Left lung (tissue), 10 donors: ENCODE results near the gene ADAM12. TPM values are rescaled to one million over a fixed set of nuclear protein-coding genes. Genes with fewer than 3 reads are reported as not detected.

ENCODE experiments used
- ATAC-seq: fragments of 200-7000 bp; cut with Tn5 transposase; one replicate; pipeline ENCODE4 v1.9.1; 2020; ENCODE audit warnings: moderate library complexity
- DNase-seq, 4 donors: peaks; one replicate each; pipeline ENCODE4 v3.0.0-alpha.2; 2013 to 2020
- H3K27ac ChIP-seq, 2 donors: fragments of 200-600 bp; sonication (generic) in 1 of 2; one replicate each; pipeline versions ENCODE4 v1.5.0 to v1.8.0; 2020 to 2021
- H3K27me3 ChIP-seq, 2 donors: fragments of 200-600 bp; sonication (generic) in 1 of 2; one replicate each; pipeline versions ENCODE4 v1.5.0 to v1.8.0; 2020 to 2021
- H3K36me3 ChIP-seq, 2 donors: fragments of 200-600 bp; sonication (generic) in 1 of 2; one replicate each; pipeline versions ENCODE4 v1.5.0 to v1.8.0; 2020 to 2021
- H3K4me1 ChIP-seq, 2 donors: fragments of 200-600 bp; one replicate each; pipeline ENCODE4 v1.8.0; 2021
- H3K4me3 ChIP-seq, 2 donors: fragments of 200-600 bp; sonication (generic) in 1 of 2; one replicate each; pipeline versions ENCODE4 v1.5.0 to v1.8.0; 2020 to 2021; ENCODE audit warnings: mild to moderate bottlenecking in 1 of 2
- H3K9me3 ChIP-seq, 2 donors: fragments of 200-600 bp; sonication (generic) in 1 of 2; one replicate each; pipeline versions ENCODE4 v1.5.0 to v1.8.0; 2020 to 2021
- intact Hi-C, 2 donors: fragments of 100-400 bp; cut with DNase I; formaldehyde crosslinking; loops; one replicate each; pipeline versions ENCODE4 v1.11.2 to v1.14.2; 2022
- polyA plus RNA-seq, 6 donors: library from polyadenylated mRNA; unstranded; fragments of 120-200 nt; gene quantifications; one replicate each; pipeline ENCODE4 v1.2.1, GENCODE V29; 2013; ENCODE audit not compliant: insufficient read length in 6 of 6
- total RNA-seq, 2 donors: library from RNA; stranded (reverse); fragmentation: NEBNext Ultra II Directional; extraction: Animal tissue kit (Norgen Biotek cat#: 25700); gene quantifications; one replicate each; pipeline ENCODE4 v1.2.1, GENCODE V29; 2021
- TF ChIP-seq, protein P1 (sequence below), 2 donors: fragments of 200-600 bp; sonication (generic) in 1 of 2; IDR thresholded peaks; one replicate each; pipeline versions ENCODE4 v1.5.0 to v1.8.0; 2021; ENCODE audit warnings: antibody characterized with exemption in 2 of 2
- donor health status: DM: no; HTN: yes; CAD: no.
- donor health status: DM: no; HTN: no; CAD: no.

The ADAM12 gene
- total and polyA plus RNA-seq, 8 donors, result 2.6 to 22.4 (median 10.7) TPM

DNA sequence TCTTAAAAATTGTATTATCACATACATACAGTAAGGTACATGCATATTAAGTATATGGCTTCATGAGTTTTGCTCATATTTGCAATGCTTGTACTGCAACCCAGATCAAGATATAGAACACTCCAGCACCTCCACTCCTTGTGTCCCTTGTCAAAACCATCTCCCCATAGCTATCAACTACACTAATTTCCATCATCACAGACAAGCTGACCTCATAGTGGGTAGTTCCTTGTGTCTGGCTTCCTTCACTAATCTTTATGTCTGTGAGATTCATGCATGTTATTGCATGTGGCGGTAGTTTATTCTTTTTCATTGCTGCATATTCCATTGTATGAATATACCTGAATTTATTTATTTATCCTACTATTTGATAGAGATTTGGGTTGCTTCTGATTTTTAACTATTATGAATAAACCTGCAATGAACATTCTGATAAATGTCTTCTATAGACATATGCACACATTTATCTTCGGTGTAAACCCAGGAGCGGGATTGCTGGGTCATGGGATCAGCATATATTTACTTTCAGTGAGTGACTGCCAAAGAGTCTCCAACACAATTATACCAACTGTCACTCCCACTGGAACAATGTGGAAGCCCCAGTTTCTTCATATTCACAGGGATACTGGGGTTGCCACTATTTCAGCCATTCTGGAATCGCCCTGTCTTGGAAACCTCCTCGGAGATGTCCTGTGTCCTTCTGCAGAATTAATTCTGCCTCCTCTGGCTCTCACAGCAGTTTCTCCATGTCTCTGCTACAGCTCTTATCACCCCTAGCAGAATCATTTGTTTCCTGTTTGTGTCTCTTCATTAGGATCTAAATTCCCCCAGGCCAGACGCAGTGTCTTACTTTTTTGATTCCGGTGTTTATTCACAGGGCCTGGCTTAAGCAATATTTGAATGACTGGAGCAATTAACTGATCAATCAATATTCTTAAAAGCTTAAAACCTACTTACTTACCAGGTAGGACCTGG lies 14.7 kb upstream of the ADAM12 start:
- Histone ChIP-seq H3K4me3 (no peak overlapping the region), H3K36me3 (no peaks in the 10 kb centered on the region), H3K27me3 (no peaks in the 10 kb centered on the region), H3K27ac (no peak overlapping the region), H3K4me1 (no peaks in the 10 kb centered on the region), H3K9me3 (no peaks in the 10 kb centered on the region)
- no peak for DNase-seq
- TF ChIP-seq, protein P1, sequence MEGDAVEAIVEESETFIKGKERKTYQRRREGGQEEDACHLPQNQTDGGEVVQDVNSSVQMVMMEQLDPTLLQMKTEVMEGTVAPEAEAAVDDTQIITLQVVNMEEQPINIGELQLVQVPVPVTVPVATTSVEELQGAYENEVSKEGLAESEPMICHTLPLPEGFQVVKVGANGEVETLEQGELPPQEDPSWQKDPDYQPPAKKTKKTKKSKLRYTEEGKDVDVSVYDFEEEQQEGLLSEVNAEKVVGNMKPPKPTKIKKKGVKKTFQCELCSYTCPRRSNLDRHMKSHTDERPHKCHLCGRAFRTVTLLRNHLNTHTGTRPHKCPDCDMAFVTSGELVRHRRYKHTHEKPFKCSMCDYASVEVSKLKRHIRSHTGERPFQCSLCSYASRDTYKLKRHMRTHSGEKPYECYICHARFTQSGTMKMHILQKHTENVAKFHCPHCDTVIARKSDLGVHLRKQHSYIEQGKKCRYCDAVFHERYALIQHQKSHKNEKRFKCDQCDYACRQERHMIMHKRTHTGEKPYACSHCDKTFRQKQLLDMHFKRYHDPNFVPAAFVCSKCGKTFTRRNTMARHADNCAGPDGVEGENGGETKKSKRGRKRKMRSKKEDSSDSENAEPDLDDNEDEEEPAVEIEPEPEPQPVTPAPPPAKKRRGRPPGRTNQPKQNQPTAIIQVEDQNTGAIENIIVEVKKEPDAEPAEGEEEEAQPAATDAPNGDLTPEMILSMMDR (IDR thresholded peaks at IDR 0.05), result no peak
- intact Hi-C loops, result no loop called here
- no peak for ATAC-seq

DNA sequence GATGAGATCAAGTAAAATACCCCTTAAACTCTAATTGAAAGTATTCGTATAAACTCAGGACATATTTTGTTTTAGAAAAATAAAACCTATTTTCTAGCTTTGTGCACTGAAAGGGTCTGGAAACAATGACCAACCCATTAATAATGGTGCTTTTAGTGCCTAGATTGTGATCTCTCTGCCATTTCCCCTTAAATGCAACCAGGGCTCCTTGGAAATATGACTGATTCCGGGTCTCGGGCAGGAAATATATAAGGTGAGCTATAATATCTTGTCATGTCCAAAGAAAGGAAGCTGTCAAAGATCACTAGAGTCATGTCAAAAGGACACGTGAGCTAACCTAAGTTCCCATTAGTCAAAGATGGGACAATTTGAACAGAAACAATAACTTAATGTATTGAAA lies 12.4 kb upstream of the ADAM12 start:
- no peaks in the 10 kb centered on the region for H3K4me1 ChIP-seq
- intact Hi-C loops, result no loop called here
- no peaks in the 10 kb centered on the region for H3K36me3 ChIP-seq
- no peaks in the 10 kb centered on the region for H3K27me3 ChIP-seq
- H3K27ac ChIP-seq, result no peak overlapping the region
- DNase-seq, result no peak
- no peak for ATAC-seq
- no peaks in the 10 kb centered on the region for H3K9me3 ChIP-seq
- TF ChIP-seq, protein P1 (IDR thresholded peaks at IDR 0.05), result no peak
- no peak overlapping the region for H3K4me3 ChIP-seq

DNA sequence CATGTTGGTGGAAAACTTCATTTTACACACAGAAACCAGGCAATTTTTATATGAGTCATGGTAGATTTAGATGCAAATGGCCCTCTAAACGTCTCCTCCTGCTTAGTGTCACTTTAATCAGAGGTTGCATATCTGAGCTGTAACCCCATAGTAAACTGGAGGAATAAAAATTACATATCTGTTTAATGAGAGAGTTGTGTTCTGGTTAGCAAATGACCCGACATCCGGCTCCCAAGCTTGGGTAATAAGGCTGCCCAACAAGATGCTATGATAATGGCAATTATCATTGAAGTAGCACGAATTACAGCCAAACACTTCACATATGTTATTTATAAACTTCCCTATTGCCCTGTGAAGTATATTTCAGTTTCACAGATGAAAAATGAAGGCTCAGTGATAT lies 10.6 kb upstream of the ADAM12 start:
- Histone ChIP-seq H3K4me1 (no peaks in the 10 kb centered on the region), H3K27ac (no peak overlapping the region), H3K36me3 (no peaks in the 10 kb centered on the region), H3K9me3 (no peaks in the 10 kb centered on the region), H3K27me3 (no peaks in the 10 kb centered on the region), H3K4me3 (no peak overlapping the region)
- intact Hi-C loops, result no loop called here
- ATAC-seq, result no peak
- no peak for DNase-seq
- TF ChIP-seq, protein P1 (IDR thresholded peaks at IDR 0.05), result no peak

DNA sequence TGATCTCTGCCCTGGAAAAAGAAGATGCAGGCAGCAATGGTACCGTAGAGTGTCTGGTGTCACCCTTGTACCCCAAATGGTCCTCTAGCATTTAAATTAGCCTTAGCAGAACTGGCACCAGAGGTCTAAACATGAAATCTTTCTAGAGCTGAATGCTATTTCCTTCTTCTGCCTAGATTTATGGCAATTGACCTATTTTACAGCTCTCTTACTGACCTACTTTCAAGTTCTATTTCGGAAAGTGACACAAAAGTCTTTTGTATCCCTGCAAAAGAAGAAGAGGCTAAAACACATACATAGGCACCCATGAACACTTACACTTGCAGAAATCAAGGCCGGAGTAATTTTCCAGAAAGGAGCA lies 10.1 kb upstream of the ADAM12 start:
- no peaks in the 10 kb centered on the region for H3K27me3 ChIP-seq
- H3K9me3 ChIP-seq, result no peaks in the 10 kb centered on the region
- no peak for DNase-seq
- no peak overlapping the region for H3K4me3 ChIP-seq
- H3K36me3 ChIP-seq, result no peaks in the 10 kb centered on the region
- no peaks in the 10 kb centered on the region for H3K4me1 ChIP-seq
- H3K27ac ChIP-seq, result no peak overlapping the region
- intact Hi-C loops, result no loop called here
- ATAC-seq, result no peak
- TF ChIP-seq, protein P1 (IDR thresholded peaks at IDR 0.05), result no peak

DNA sequence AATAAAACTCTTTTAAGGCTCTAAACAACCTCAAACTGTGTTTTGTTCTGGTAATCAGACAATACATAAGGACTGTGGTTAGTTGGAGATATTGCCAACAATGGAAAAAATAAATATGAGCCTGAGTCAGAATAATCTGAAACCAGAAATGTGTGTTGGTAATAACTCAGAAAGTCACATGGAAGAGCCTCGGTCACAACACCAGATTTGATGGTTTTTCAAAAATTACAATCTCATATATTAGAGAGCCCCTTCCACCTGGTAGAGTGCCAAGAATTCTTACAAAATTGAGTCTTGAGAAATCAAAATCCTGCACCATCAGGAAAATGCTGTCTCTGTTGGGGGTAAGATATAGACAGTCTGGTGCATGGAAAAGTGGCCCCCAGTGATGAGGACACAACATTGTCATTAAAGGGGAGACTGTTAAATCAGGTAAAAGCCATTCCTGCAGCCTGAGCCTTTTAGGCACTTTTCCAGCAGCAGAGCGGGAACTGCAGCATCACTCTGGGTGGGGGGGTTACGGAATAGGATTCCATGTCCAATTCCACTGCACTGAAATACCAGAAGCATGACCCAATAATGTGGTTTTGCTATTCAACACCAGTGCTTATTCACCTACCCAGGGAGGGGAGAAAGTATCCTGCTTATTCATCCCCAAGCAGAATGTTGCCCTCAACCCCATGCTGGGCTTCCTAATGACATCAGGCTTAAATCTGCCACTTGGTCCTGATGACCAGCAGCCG lies 9.5 kb upstream of the ADAM12 start:
- ATAC-seq (peak; percentile 57), DNase-seq (peak in 1 of 4 donors; percentile 37)
- Histone ChIP-seq H3K27me3 (no peaks in the 10 kb centered on the region), H3K4me1 (no peaks in the 10 kb centered on the region), H3K27ac (no peak overlapping the region), H3K36me3 (no peaks in the 10 kb centered on the region), H3K9me3 (no peaks in the 10 kb centered on the region), H3K4me3 (no peak overlapping the region)
- TF ChIP-seq, protein P1 (IDR thresholded peaks at IDR 0.05), result no peak
- intact Hi-C loops, result no loop called here
